ENCODE measurements around the gene AHCY.

Gene AHCY

DNA sequence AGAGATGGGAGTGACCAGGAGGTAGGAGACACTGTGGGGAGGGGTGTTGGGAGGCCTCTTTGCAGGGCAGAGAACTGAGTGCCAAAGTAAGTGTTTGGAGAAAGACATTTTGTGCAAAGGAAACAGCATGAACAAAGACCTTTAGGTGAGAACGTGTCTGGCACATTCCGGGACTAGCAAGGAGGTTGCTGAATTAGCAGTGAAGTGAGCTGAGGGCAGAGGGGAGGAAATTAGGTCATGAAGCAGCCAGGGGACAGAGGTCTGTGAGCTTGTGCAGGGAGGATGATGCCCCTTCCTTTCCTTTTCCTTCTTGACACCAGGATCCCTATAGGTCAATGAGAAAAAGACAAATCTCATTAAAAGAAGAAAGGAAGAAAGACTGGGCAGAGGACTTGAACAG, 21.4 kb upstream of the AHCY start:
- Histone ChIP-seq H3K27ac (no peak overlapping the region), H3K9ac (no peak overlapping the region), H3K4me2 (no peak overlapping the region), H4K20me1 (no peaks in the 10 kb centered on the region), H3K9me3 (replicated peaks in 1 of 11) (peaks cover 0 to 9% (median 6%) of the 10 kb centered on the region in 11 experiments; a peak in 10 of 22 replicates), H3K4me1 (peaks cover 0 to 13% (median 7%) of the 10 kb centered on the region in 10 experiments; a peak in 5 of 20 replicates), H3K4me3 (no peak overlapping the region), H3K27me3 (no peaks in the 10 kb centered on the region), H3K36me3 (no peaks in the 10 kb centered on the region)
- no peak for TF ChIP-seq Cebpa-rat (IDR thresholded peaks at IDR 0.05)

DNA sequence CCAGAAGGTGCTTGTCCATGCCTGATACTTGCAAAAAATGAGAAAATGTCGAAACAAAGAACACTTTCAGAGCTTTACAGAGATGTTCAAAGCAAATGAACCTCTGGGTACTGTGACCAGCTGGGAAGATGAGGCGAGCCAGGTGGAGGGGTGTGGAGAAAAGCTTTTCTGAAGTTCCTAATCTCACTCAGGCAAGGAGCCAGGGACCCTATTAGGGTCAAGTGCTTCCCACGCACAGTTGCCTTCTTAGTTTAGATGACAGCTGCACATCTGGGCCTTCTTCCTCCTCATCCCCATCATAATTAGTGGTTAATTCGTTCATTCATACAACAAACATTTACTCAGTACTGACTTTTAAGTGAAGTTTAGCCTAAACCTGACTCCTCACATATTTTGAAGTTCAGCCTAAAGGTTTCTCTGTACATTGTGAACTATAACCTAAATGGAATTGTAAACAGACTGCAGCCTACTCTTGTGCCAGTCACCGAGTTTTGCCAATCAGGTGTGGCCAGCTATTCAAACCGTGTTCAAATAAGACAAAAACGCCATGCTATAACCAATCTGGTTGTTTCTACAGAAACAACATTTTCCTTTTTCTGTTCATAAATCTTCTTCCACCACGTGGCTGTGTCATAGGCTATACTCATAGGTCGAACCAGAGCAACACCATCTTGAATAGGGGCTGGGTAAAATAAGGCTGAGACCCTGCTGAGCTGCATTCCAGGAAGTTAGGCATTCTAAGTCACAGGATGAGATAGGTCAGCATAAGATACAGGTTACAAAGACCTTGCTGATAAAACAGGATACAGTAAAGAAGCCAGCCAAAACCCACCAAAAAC, 19.3 kb upstream of the AHCY start:
- Histone ChIP-seq H3K9ac (no peak overlapping the region), H3K4me1 (peaks cover 0 to 22% (median 8%) of the 10 kb centered on the region in 10 experiments; a peak in 8 of 20 replicates), H3K4me2 (peak overlapping the region in 3 of 11 experiments; percentile 3 to 16 (median 13); a peak in 2 of 22 replicates), H3K9me3 (replicated peaks in 1 of 11) (peaks cover 0 to 15% (median 6%) of the 10 kb centered on the region in 11 experiments; a peak in 10 of 22 replicates), H3K27me3 (no peaks in the 10 kb centered on the region), H3K36me3 (no peaks in the 10 kb centered on the region), H3K4me3 (no peak overlapping the region), H3K27ac (no peak overlapping the region), H4K20me1 (no peaks in the 10 kb centered on the region)
- no peak for TF ChIP-seq Cebpa-rat (IDR thresholded peaks at IDR 0.05)

DNA sequence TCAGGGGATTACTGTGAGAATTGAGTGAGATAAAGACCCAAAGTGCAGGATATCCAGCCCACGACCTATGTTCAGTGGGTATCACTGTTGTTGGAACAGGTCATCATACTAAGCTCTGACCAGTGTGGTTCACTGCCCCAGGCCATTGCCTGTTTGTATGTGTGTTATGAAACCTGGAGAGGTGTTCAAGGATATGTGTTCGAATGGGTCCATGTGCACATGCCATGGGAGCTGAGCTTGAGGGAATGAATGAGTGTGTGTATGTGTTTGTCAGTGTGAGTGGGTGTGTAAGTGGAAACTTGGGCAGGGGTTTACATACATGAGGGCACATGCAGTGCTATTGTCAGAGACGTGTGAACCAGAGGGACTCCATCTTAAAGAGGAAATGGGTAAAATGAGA, 17.7 kb upstream of the AHCY start:
- no peaks in the 10 kb centered on the region for H3K27me3 ChIP-seq
- no peak for TF ChIP-seq Cebpa-rat (IDR thresholded peaks at IDR 0.05)
- H3K4me3 ChIP-seq: no peak overlapping the region
- no peaks in the 10 kb centered on the region for H4K20me1 ChIP-seq
- peaks cover 7 to 22% (median 11%) of the 10 kb centered on the region in 10 experiments; a peak in 15 of 20 replicates for H3K4me1 ChIP-seq
- no peak overlapping the region for H3K27ac ChIP-seq
- no peak overlapping the region for H3K4me2 ChIP-seq
- no peaks in the 10 kb centered on the region for H3K36me3 ChIP-seq
- H3K9ac ChIP-seq: no peak overlapping the region
- H3K9me3 ChIP-seq (replicated peaks in 1 of 11): peaks cover 0 to 6% (median 0%) of the 10 kb centered on the region in 11 experiments; a peak in 1 of 22 replicates

DNA sequence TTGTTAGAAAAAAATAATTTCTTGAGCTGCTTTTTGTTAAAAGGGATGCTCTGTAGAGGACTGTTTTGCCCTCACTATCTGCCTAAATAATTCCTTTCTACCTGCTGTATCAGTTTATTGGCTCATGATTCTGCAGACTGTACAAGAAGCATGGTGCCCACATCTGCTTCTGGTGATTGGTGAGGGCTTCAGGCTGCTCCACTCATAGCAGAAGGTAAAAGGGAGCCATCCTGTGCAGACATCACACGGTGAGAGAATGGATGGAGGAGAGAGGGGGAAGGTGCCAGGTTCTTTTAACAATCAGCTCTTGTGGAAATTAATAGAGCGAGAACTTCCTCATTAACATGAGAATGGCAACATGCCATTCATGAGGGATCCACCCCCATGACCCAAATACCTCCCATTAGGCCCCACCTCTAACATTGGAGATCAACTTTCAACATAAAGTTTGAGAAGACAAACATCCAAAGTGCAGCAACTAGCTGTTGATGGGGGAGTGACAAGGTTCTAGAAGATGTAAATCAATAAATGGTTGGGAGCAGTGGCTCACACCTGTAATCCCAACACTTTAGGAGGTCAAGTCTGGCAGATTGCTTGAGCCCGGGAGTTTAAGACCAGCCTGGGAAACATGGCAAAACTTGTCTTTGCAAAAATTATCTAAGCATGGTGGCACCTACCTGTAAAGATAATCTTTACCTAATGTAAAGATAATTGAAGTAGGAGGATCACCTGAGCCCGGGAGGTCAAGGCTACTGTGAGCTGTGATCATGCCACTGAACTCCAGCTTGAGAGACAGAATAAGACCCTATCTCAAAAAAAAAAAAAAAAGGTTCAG, 15.7 kb upstream of the AHCY start:
- H3K27ac ChIP-seq: no peak overlapping the region

DNA sequence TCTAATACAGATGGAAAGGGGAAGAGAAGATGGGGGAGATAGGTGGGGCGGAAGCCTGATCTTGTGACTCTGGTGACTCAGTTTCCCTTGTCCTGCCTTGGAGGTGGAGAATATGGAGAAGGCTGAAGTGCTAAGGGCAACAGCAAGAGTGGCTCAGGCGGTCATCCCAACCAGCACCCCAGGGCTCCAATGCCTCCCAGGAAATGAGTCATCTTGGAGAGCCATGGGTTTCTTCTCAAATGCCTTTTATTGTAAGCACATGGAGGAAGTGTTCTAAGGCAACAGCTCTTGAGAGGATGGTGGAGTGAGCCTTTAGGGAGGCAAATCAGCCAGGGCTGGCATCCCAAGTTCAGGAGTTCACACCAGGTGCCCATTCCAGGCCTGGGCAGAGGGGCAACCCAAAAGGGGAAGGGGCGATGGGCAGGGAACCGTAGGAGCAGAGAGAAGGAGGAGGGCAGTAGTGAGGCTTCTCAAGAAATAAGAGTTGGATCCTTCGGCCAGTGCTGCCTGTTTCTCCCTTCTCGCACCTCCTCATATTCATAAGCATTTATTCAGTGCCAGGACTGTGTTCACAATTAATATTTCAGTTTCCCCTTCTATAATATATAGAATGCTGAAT, 13.2 kb upstream of the AHCY start:
- H3K9me3 ChIP-seq (replicated peaks in 1 of 11): 0 out of 22 replicates have a peak, but pooled peaks cover 0 to 6% (median 0%) of the 10 kb centered on the region in 11 experiments
- H3K4me1 ChIP-seq: peaks cover 6 to 22% (median 12%) of the 10 kb centered on the region in 10 experiments; a peak in 15 of 20 replicates
- peak overlapping the region in 4 of 11 experiments; percentile 1 to 67 (median 47); a peak in 6 of 22 replicates for H3K4me2 ChIP-seq
- peaks cover 11 to 13% (median 12%) of the 10 kb centered on the region in 11 experiments for H3K27me3 ChIP-seq
- no peak for TF ChIP-seq Cebpa-rat (IDR thresholded peaks at IDR 0.05)
- H3K27ac ChIP-seq: no peak overlapping the region
- H4K20me1 ChIP-seq: no peaks in the 10 kb centered on the region
- no peak overlapping the region for H3K4me3 ChIP-seq
- H3K36me3 ChIP-seq: no peaks in the 10 kb centered on the region
- no peak overlapping the region for H3K9ac ChIP-seq

More for the DNA sequence above, 15.7 kb upstream of the AHCY start:
- no peaks in the 10 kb centered on the region for H4K20me1 ChIP-seq
- H3K9ac ChIP-seq: no peak overlapping the region
- H3K4me2 ChIP-seq: peak overlapping the region in 4 of 11 experiments; percentile 0 to 43 (median 33); a peak in 6 of 22 replicates
- no peaks in the 10 kb centered on the region for H3K27me3 ChIP-seq
- H3K4me1 ChIP-seq: peaks cover 7 to 22% (median 13%) of the 10 kb centered on the region in 10 experiments; a peak in 15 of 20 replicates
- H3K9me3 ChIP-seq (replicated peaks in 1 of 11): 0 out of 22 replicates have a peak, but pooled peaks cover 0 to 6% (median 0%) of the 10 kb centered on the region in 11 experiments
- H3K4me3 ChIP-seq: no peak overlapping the region
- no peak for TF ChIP-seq Cebpa-rat (IDR thresholded peaks at IDR 0.05)
- no peaks in the 10 kb centered on the region for H3K36me3 ChIP-seq

DNA sequence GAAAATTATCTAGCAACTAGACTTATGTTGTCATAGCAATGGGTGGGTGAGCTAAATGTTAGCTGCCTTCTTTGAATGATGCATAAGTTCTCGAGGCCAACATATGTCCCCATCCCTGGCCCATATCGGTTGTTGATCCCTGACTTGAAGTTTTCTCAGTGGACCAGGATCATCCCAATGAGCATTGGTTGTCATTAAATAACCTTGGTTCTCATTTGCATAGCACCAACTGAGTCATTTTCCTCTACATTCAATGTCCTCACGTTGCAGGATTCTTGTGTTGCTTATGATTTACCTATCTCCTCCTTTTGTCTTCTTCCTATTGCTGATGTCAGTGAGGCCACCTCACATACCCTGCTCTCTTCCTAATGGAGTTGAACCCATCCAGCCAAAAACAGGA, 12.1 kb upstream of the AHCY start:
- Histone ChIP-seq H3K27me3 (peaks cover 21 to 24% (median 23%) of the 10 kb centered on the region in 11 experiments), H3K4me1 (peaks cover 6 to 22% (median 12%) of the 10 kb centered on the region in 10 experiments; a peak in 15 of 20 replicates), H3K27ac (no peak overlapping the region), H3K36me3 (no peaks in the 10 kb centered on the region), H3K9ac (no peak overlapping the region), H3K4me2 (no peak overlapping the region), H3K9me3 (replicated peaks in 1 of 11) (0 out of 22 replicates have a peak, but pooled peaks cover 0 to 6% (median 0%) of the 10 kb centered on the region in 11 experiments), H4K20me1 (no peaks in the 10 kb centered on the region), H3K4me3 (no peak overlapping the region)
- no peak for TF ChIP-seq Cebpa-rat (IDR thresholded peaks at IDR 0.05)

DNA sequence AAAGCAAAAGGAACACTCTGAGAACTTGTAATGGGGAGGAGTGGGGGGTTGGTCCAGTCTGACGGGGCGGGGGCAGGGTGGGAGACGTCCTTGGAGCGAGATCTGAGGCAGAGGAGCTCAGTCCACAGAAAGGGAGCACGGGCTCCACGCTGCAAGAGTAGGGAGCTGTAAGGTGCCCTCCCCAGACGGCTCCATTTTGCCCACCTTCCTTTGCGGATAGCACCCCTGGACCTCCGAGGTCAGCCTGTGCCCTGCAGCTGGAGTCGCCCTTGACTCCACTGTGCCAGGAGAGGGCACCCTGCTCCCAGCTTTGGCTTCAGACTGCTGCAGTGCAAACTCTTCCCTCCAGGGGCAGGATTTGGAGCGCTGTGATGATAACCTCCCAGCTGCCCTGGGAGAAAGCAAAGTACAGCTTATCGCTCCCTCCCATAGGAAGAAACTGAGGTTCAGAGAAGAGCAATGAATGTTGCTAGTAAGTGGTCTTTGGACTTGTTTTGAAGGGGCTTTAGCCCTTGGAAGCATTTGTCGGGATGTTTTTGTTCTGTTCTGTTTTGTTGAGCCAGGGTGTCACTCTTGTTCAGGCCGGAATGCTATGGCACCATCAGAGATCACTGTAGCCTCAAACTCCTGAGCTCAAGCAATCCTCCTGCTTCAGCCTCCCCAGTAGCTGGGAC, 9.5 kb upstream of the AHCY start:
- peak overlapping the region in 2 of 10 experiments; percentile 17 to 34; a peak in 4 of 20 replicates for H3K4me3 ChIP-seq
- H3K9ac ChIP-seq: no peak overlapping the region
- H3K27me3 ChIP-seq: peaks cover 21 to 26% (median 23%) of the 10 kb centered on the region in 11 experiments
- H3K9me3 ChIP-seq (replicated peaks in 1 of 11): 0 out of 22 replicates have a peak, but pooled peaks cover 0 to 1% (median 0%) of the 10 kb centered on the region in 11 experiments
- H3K27ac ChIP-seq: no peak overlapping the region
- TF ChIP-seq Cebpa-rat (IDR thresholded peaks at IDR 0.05): no peak
- H3K4me1 ChIP-seq: peaks cover 0 to 15% (median 9%) of the 10 kb centered on the region in 10 experiments; a peak in 11 of 20 replicates
- H3K36me3 ChIP-seq: no peaks in the 10 kb centered on the region
- peak overlapping the region; percentile 34 to 76 (median 49); a peak in 21 of 22 replicates for H3K4me2 ChIP-seq
- no peaks in the 10 kb centered on the region for H4K20me1 ChIP-seq

DNA sequence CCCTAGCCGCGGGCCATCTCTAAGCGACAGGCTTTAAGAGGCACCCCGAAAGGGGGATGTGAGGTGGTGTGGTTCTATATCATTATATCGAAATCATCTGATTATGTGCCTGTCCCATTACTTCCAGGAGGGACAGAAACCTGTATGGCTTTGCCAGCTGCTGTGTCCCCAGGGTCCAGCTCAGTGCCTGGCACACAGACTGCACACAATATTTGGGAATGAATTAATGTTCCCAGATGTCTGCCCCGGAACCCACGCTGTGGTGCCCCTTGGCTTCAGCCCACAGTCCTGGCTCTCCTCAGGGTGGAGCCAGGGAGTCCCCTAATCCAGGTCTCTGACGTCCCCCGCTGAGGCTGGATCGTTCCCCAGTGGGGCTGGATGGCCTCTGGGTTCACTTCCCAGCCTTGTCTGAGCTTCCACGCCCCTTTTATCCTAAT, 8.9 kb upstream of the AHCY start:
- H3K4me3 ChIP-seq: peak overlapping the region in 1 of 10 experiments; percentile 34; a peak in 1 of 20 replicates
- TF ChIP-seq Cebpa-rat (IDR thresholded peaks at IDR 0.05): no peak
- H3K36me3 ChIP-seq: no peaks in the 10 kb centered on the region
- H3K9ac ChIP-seq: peak overlapping the region in 2 of 11 experiments; percentile 8 to 12; a peak in 1 of 22 replicates
- H4K20me1 ChIP-seq: no peaks in the 10 kb centered on the region
- peaks cover 21 to 26% (median 23%) of the 10 kb centered on the region in 11 experiments for H3K27me3 ChIP-seq
- peak overlapping the region; percentile 34 to 76 (median 49); a peak in 21 of 22 replicates for H3K4me2 ChIP-seq
- H3K27ac ChIP-seq: no peak overlapping the region
- peaks cover 0 to 15% (median 9%) of the 10 kb centered on the region in 10 experiments; a peak in 11 of 20 replicates for H3K4me1 ChIP-seq
- no peaks in the 10 kb centered on the region for H3K9me3 ChIP-seq (replicated peaks in 1 of 11)

All from BLaER1 treated with 17β-estradiol and CSF1 and Interleukin-3, amounts not matched to agents 10 nM and 100 nM (cell line).